HL-60/S4 treated with retinoic acid at 250 ng/mL for 4 days and 3 days (cell line): ENCODE measurements around the gene CHN2.

Experiments
- in situ Hi-C: fragments of 300-500 bp; cut with MboI; formaldehyde crosslinking; loops from 2 replicates; pipeline ENCODE4 v1.7.0; 2022; ENCODE audit warnings: low sequenced_read_pairs

CHN2 gene

DNA sequence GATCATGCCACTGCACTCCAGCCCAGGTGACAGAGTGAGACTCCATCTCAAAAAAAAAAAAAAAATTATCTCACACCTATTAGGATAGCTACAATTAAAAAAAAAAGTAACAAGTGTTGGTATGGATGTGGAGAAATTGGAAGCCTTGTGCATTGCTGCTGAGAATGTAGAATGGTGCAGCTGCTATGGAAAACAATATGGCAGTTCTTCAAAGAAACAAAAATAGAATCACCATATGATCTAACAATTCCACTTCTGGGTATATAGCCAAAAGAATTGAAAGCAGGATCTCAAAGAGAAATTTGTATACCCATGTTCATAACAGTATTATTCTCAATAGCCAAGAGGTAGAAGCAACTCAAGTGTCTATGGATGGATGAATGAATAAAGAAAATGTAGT, 225.4 kb downstream of the CHN2 start:
- in situ Hi-C loops = no loop called here

DNA sequence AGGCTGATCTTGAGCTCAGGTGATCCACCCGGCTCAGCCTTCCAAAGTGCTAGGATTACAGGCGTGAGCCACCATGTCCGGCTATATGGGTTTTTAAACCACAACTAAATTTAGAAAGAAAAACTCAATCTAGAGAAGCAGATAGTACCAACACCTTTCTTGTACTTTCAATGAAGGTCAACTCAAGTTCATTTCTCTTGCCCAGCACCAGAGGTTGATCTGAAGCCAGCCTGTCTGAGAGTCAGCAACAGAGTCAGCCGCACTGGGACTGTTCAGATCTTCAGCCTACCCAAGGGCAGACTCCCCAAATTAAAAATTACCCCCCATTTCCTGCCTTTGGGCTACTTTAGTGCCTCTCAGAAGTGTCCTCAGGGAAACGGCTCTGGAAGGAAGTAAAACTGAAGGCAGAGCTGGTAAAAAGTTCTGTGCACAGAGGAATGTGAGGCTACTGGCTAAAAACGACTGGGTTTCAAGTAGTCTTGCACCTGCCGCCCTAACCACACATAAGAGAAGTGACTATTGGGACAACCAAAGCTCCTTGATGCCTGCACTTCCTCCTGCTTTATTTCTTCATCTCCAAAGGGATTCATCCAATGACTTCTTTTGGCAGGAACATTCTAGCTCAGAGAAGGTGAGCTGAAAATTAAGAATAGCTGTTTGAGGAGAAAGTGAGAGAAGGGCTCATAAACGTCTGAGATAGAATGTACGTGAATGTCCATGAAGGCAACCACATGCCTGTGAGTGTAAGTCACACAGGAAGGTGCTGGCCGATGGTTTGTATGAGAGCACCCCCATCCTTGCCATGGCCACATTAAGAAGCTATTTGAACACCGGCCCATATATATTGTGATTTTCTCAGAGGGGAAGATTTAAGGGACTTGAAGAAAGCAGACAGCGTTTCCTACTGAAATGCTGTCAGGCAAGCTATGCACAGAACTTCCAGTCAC, 226.7 kb downstream of the CHN2 start:
- in situ Hi-C loops = no loop called here

- in situ Hi-C loops = no loop called here
These were observed 228.3 kb downstream of the CHN2 start for GRCh38 chr7:29422829-29423228.

- in situ Hi-C loops = no loop called here
These were observed 229.9 kb downstream of the CHN2 start for GRCh38 chr7:29424295-29424983.

DNA sequence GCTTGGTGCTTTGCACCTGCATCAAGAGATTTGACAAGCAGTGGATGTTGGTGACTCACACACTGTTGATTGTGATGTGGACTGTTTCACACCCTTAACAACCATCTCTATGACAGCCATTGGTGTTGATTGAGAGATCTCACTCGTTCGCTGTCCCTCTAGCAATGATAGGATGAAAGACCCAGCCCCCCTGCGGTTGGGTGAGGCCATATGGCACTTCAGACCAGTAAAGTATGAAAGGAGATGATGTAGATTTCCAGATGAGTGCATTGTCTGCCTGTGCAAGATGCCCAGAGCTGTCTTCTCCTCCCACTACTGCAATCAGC, 230.4 kb downstream of the CHN2 start:
- in situ Hi-C loops = no loop called here

GRCh38 chr7:29426587-29426986, 232.0 kb downstream of the CHN2 start:
- in situ Hi-C loops = no loop called here

GRCh38 chr7:29429401-29429800, 234.8 kb downstream of the CHN2 start:
- in situ Hi-C loops = no loop called here

DNA sequence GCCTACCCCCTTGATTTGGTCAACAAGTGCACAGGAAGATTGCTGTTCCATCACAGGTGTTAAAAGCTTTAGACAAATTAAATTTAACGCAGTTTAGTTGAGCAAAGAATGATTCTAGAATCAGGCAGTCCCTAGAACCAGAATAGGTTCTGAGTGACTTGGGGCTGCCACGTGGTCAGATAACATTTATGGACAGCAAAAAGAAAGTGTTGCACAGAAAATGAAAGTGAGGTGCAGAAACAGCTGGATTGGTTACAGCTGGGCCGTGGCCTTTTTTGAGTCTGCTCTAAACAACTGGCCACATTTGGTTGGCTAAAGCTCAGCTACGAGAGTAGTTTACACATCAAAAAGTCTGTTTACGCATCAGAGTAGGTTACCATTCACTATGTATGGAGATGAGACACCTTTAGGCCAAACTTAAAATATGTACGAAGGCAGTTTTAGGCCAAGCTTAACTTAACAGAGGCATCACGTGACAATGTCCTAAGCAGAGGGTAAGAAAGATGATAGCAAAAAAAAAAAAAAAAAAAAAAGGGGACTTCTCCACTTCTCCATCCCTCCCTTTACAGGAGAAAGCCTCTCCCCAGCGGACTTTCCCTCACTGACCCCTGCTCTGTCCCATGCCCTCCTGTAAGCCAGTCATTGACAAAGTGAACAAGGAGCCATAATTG, 235.8 kb downstream of the CHN2 start:
- in situ Hi-C loops = no loop called here

DNA sequence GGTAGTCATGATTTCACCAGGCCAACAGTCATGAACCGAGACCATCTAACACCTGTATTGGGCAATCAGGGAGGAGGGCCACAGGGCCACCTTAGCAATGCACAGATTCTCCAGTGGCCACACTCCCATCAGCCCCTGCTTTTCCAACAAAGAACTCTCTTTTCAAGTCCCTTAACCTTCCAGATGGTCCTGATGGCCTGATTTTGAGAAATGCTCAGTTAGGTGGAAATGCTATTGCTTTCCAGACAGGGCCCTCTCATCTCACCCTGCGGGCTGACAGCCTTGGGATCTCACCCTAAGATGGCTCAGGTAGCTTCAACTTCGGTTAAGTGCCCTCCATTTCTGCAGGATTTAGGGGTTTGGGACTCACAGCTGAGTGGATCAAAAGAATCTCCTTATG, 237.1 kb downstream of the CHN2 start:
- in situ Hi-C loops = no loop called here

DNA sequence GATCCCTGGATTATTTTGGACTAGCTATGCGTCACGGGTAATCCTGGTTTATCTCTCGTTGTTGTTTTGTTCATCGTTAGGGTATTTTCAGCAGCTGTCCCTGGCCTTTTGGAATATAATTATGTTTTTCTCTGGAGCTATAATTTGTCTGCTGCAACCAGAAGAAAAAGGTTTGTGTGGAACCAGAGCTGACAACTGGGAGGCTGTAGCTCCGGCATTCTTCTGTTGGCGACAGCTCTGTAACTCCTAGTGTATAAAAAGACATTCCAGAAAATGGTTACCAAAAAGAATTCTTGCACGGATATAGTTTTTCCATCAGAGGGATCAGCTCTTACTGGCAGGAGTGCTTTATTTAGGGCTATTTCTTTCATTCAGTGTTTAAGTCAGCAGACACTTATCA, 238.1 kb downstream of the CHN2 start:
- in situ Hi-C loops = no loop called here

DNA sequence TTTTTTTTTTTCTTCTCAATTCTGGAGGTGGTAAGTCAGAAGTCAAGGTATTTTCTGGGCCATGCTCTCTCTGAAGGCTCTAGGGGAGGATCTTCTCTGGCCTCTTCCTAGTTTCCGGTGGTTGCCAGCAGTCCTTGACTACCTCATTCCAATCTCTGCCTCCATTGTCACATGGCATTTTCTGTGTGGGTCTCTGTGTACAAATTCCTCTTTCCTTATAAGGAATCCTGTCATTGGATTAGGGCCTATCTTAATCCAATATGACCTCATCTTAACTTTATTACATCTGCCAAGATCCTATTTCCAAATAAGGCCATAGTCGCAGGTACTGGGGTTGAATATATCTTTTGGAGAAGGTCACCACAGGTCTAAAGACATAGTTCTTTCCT, 239.8 kb downstream of the CHN2 start:
- in situ Hi-C loops = no loop called here

GRCh38 chr7:29435167-29435566, 240.6 kb downstream of the CHN2 start:
- in situ Hi-C loops = no loop called here

GRCh38 chr7:29435902-29436301, 241.3 kb downstream of the CHN2 start:
- in situ Hi-C loops = no loop called here

- in situ Hi-C loops = no loop called here
These were observed 247.6 kb downstream of the CHN2 start for GRCh38 chr7:29442146-29442545.

- in situ Hi-C loops = no loop called here
These were observed 249.0 kb downstream of the CHN2 start for GRCh38 chr7:29443552-29443951.

GRCh38 chr7:29444267-29444666, 249.7 kb downstream of the CHN2 start:
- in situ Hi-C loops = no loop called here

GRCh38 chr7:29445736-29446135, 251.2 kb downstream of the CHN2 start:
- in situ Hi-C loops = no loop called here

DNA sequence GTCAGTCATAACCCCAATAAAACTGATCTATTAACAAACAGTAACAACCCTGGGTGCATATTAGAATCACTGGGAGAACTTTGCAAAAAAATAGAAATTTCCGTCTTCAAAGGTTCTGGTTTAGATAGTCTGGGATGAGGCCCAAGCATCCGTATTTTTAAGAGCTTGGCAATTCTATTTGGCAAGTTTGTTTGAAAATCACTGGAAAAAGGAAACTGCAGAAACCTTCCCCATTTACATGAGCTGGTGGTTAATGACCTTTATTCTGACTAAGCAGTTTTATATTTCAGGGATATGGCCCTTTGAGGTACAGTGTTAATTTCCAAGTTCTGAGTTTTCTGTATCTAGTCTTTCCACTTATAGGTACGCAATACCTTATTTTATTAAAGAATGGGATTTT, 253.3 kb downstream of the CHN2 start:
- in situ Hi-C loops = no loop called here

DNA sequence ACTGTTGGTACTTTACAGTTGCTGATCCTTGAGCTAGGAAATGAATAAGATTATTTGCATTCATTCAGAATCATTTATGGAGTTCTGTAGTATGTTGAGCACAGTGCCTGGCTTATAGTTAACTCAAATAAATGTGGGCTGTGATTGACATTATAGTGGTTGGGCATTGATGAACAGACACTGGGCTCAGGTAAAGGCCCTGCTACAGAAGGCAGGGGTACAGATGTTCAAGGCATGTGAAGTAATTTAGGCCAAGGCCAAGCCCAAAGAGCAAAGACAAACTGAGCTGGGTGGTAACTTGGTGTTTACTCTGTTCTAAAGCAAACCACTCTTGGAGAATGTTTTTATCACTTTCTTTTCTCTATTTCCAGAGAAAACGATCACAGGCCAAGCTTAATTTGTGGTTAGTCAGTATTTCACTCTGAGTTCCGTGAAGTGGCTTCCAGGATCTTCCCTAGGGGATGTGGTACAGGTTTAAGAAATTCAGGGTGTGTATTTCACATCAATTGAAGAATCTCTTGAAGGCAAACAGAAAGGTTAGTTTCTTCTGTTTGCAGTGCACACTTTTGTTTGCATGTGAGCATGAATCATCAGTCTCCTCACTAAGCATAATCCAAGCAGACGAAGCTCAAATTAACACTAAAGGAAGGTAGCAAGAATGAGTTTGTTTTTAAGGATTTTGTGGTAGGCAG, 255.1 kb downstream of the CHN2 start:
- in situ Hi-C loops = no loop called here

- in situ Hi-C loops = no loop called here
These were observed 258.4 kb downstream of the CHN2 start for GRCh38 chr7:29453021-29453420.

- in situ Hi-C loops = no loop called here
These were observed 259.9 kb downstream of the CHN2 start for GRCh38 chr7:29454464-29454863.
